H1 (cell line): ENCODE data around the gene ARHGAP6. TPM values are rescaled to one million over a fixed set of nuclear protein-coding genes. Genes with fewer than 3 reads are reported as not detected.

Experiments used
- CHD2 ChIP-seq: IDR thresholded peaks from 2 replicates; pipeline ENCODE4 v1.6.1; 2012; ENCODE audit warnings: low read length, improper control_type of control experiment
- TEAD4 ChIP-seq: IDR thresholded peaks from 2 replicates; pipeline ENCODE4 v1.6.1; 2012; ENCODE audit warnings: low read depth, low read length, inconsistent platforms, mixed read lengths
- polyA plus RNA-seq, 7 experiments: library from polyadenylated mRNA; depleted of rRNA in 3 of 7; stranded (reverse) in 5 of 7; unstranded in 2 of 7; fragments of >200 nt in 5 of 7; fragments of 200-250 nt in 2 of 7; gene quantifications; 1 replicate in 5 of 7; 2 replicates in 1 of 7; 4 replicates in 1 of 7; pipeline versions ENCODE4 v1.2.1 to v1.2.3, GENCODE V29; 2011 to 2013; ENCODE audit warnings: missing spikeins in 2 of 7, mixed read lengths in 2 of 7
- total RNA-seq: library from RNA; stranded (reverse); fragmentation: NEBNext Ultra II Directional; extraction: Animal tissue kit (Norgen Biotek cat#: 25700); gene quantifications from 2 replicates; pipeline ENCODE4 v1.2.1, GENCODE V29; 2021
- TF ChIP-seq, protein P1 (sequence below): fragments of 300-600 bp; sonication (generic); IDR thresholded peaks from 2 replicates; pipeline ENCODE4 v1.7.1; 2012; ENCODE audit warnings: low read length, moderate library complexity, mild to moderate bottlenecking, inconsistent platforms; ENCODE audit not compliant: insufficient replicate concordance

The ARHGAP6 gene
- total and polyA plus RNA-seq, 2 of the 8 experiments (the other 6 are each of a cell fraction or from before 2014, with no cell fraction given) = 0.35 to 0.82 TPM

DNA sequence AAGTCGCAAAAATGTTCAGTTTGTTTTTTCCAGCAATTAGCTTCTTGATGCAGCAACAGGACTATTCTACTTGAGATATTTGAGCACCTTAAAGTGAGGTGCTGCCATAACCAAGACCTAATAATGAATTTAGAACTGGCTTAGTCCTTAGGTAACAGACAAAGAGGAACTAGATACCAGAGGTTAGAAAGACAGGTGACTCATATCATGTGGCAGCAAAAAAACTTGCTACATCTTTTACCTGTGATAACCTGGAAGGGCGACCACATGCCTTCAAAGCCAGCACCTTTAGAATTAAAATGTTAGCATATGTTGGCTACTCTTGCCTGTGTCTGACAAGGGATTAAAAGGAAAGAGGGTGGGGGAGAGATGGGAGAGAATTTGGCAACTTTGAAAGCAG, 90.4 kb downstream of the ARHGAP6 start (continued):
- TF ChIP-seq, protein P1, sequence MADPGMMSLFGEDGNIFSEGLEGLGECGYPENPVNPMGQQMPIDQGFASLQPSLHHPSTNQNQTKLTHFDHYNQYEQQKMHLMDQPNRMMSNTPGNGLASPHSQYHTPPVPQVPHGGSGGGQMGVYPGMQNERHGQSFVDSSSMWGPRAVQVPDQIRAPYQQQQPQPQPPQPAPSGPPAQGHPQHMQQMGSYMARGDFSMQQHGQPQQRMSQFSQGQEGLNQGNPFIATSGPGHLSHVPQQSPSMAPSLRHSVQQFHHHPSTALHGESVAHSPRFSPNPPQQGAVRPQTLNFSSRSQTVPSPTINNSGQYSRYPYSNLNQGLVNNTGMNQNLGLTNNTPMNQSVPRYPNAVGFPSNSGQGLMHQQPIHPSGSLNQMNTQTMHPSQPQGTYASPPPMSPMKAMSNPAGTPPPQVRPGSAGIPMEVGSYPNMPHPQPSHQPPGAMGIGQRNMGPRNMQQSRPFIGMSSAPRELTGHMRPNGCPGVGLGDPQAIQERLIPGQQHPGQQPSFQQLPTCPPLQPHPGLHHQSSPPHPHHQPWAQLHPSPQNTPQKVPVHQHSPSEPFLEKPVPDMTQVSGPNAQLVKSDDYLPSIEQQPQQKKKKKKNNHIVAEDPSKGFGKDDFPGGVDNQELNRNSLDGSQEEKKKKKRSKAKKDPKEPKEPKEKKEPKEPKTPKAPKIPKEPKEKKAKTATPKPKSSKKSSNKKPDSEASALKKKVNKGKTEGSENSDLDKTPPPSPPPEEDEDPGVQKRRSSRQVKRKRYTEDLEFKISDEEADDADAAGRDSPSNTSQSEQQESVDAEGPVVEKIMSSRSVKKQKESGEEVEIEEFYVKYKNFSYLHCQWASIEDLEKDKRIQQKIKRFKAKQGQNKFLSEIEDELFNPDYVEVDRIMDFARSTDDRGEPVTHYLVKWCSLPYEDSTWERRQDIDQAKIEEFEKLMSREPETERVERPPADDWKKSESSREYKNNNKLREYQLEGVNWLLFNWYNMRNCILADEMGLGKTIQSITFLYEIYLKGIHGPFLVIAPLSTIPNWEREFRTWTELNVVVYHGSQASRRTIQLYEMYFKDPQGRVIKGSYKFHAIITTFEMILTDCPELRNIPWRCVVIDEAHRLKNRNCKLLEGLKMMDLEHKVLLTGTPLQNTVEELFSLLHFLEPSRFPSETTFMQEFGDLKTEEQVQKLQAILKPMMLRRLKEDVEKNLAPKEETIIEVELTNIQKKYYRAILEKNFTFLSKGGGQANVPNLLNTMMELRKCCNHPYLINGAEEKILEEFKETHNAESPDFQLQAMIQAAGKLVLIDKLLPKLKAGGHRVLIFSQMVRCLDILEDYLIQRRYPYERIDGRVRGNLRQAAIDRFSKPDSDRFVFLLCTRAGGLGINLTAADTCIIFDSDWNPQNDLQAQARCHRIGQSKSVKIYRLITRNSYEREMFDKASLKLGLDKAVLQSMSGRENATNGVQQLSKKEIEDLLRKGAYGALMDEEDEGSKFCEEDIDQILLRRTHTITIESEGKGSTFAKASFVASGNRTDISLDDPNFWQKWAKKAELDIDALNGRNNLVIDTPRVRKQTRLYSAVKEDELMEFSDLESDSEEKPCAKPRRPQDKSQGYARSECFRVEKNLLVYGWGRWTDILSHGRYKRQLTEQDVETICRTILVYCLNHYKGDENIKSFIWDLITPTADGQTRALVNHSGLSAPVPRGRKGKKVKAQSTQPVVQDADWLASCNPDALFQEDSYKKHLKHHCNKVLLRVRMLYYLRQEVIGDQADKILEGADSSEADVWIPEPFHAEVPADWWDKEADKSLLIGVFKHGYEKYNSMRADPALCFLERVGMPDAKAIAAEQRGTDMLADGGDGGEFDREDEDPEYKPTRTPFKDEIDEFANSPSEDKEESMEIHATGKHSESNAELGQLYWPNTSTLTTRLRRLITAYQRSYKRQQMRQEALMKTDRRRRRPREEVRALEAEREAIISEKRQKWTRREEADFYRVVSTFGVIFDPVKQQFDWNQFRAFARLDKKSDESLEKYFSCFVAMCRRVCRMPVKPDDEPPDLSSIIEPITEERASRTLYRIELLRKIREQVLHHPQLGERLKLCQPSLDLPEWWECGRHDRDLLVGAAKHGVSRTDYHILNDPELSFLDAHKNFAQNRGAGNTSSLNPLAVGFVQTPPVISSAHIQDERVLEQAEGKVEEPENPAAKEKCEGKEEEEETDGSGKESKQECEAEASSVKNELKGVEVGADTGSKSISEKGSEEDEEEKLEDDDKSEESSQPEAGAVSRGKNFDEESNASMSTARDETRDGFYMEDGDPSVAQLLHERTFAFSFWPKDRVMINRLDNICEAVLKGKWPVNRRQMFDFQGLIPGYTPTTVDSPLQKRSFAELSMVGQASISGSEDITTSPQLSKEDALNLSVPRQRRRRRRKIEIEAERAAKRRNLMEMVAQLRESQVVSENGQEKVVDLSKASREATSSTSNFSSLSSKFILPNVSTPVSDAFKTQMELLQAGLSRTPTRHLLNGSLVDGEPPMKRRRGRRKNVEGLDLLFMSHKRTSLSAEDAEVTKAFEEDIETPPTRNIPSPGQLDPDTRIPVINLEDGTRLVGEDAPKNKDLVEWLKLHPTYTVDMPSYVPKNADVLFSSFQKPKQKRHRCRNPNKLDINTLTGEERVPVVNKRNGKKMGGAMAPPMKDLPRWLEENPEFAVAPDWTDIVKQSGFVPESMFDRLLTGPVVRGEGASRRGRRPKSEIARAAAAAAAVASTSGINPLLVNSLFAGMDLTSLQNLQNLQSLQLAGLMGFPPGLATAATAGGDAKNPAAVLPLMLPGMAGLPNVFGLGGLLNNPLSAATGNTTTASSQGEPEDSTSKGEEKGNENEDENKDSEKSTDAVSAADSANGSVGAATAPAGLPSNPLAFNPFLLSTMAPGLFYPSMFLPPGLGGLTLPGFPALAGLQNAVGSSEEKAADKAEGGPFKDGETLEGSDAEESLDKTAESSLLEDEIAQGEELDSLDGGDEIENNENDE = no peak
- no peak for TF ChIP-seq TEAD4
- no peak for TF ChIP-seq CHD2
